ENCODE results near the gene ABRAXAS1.
"Not testable (repeated sequence)": the region's sequence is repeated elsewhere in the genome, so short reads cannot be mapped to it uniquely, and the experiment has no call there.

The ABRAXAS1 gene

DNA sequence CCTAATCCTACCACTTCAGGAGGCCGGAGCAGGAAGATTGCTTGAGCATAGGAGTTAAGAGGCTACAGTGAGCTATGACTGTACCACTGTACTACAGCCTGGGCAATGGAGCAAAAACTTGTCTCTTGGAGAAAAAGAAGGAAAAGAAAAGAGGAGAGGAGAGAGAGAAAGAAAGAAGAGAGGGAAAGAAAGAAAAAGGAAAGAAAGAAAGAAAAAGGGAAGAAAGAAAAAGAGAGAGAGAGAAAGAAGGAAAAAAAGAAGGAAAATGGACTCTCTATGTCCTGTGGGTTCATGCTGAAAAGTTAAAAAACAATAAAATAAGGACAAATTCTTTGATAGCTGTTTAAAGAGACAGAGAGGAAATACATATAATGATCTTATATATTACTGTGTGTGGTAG, 13.3 kb upstream of the ABRAXAS1 start:
- no peaks in the 10 kb centered on the region for H3K36me3 ChIP-seq (ENCODE audit: low read length)
- no peaks in the 10 kb centered on the region for H3K9me2 ChIP-seq (replicated peaks; ENCODE audit: insufficient read depth, low read length)
- no peaks in the 10 kb centered on the region for H3K27me3 ChIP-seq (ENCODE audit: low read length)
- no peaks in the 10 kb centered on the region for H3F3A ChIP-seq (ENCODE audit: insufficient read depth)
- no peaks in the 10 kb centered on the region for H4K20me1 ChIP-seq (ENCODE audit: low read depth, low read length)
- H3K4me2 ChIP-seq (ENCODE audit: low read depth, low read length, poor library complexity, severe bottlenecking): no peak overlapping the region
- TF ChIP-seq, protein P1, sequence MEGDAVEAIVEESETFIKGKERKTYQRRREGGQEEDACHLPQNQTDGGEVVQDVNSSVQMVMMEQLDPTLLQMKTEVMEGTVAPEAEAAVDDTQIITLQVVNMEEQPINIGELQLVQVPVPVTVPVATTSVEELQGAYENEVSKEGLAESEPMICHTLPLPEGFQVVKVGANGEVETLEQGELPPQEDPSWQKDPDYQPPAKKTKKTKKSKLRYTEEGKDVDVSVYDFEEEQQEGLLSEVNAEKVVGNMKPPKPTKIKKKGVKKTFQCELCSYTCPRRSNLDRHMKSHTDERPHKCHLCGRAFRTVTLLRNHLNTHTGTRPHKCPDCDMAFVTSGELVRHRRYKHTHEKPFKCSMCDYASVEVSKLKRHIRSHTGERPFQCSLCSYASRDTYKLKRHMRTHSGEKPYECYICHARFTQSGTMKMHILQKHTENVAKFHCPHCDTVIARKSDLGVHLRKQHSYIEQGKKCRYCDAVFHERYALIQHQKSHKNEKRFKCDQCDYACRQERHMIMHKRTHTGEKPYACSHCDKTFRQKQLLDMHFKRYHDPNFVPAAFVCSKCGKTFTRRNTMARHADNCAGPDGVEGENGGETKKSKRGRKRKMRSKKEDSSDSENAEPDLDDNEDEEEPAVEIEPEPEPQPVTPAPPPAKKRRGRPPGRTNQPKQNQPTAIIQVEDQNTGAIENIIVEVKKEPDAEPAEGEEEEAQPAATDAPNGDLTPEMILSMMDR (IDR thresholded peaks at IDR 0.05; ENCODE audit: insufficient read depth, low read length, poor library complexity, severe bottlenecking): no peak
- no peak for TF ChIP-seq EZH2phosphoT487 (conservative IDR thresholded peaks at IDR 0.05; ENCODE audit: low read length)
- no peaks in the 10 kb centered on the region for H3K79me2 ChIP-seq (ENCODE audit: insufficient read depth, low read length)
- no peaks in the 10 kb centered on the region for H3K9me3 ChIP-seq (ENCODE audit: insufficient read depth, low read length)
- no peak overlapping the region for H2AFZ ChIP-seq (ENCODE audit: low read depth, low read length, severe bottlenecking)
- no peak overlapping the region for H3K9ac ChIP-seq (ENCODE audit: low read length)
- H3K27ac ChIP-seq (ENCODE audit: low read depth, low read length): no peak overlapping the region
- H3K4me3 ChIP-seq (ENCODE audit: insufficient read depth, low read length, poor library complexity, severe bottlenecking): no peak overlapping the region

DNA sequence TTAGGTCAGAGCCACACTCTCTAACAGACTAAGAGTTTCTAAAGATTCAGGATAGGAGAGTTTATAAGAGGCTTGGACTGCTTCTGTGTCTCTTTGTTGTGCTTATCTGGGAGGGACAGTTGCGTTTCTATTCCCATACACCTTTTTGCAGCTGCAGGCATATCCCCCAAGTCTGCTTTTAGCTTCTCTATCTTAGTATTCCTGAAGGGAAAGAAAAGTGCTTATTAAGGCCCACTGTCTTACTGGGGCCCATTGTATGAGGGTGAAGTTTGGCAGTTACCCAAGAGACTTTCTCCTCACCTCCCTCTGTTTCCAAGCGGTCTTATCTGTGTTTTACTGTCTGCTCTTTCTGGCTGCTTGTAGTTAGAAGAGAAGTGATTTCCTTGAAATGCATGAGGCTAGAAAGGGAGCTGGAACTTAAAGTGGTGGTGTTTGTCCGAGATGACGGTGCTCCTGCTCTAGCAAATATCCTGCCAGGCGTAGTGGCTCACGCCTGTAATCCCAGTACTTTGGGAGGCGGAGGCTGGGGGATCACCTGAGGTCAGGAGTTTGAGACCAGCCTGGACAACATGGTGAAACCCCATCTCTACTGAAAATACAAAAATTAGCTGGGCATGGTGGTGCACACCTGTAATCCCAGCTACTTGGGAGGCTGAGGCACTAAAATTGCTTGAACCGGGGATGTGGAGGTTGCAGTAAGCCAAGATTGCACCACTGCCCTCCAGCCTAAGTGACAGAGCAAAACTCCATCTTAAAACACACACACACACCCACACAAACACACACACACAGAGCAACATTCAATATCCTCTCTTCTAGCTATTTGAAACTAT, 11.4 kb upstream of the ABRAXAS1 start:
- not testable (repeated sequence) for H4K20me1 ChIP-seq (ENCODE audit: low read depth, low read length); H3K4me2 ChIP-seq (ENCODE audit: low read depth, low read length, poor library complexity, severe bottlenecking); H3F3A ChIP-seq (ENCODE audit: insufficient read depth); H3K4me3 ChIP-seq (ENCODE audit: insufficient read depth, low read length, poor library complexity, severe bottlenecking); H2AFZ ChIP-seq (ENCODE audit: low read depth, low read length, severe bottlenecking); H3K9me3 ChIP-seq (ENCODE audit: insufficient read depth, low read length); H3K9ac ChIP-seq (ENCODE audit: low read length); H3K9me2 ChIP-seq (replicated peaks; ENCODE audit: insufficient read depth, low read length); H3K27ac ChIP-seq (ENCODE audit: low read depth, low read length); H3K36me3 ChIP-seq (ENCODE audit: low read length); H3K79me2 ChIP-seq (ENCODE audit: insufficient read depth, low read length); H3K27me3 ChIP-seq (ENCODE audit: low read length)

DNA sequence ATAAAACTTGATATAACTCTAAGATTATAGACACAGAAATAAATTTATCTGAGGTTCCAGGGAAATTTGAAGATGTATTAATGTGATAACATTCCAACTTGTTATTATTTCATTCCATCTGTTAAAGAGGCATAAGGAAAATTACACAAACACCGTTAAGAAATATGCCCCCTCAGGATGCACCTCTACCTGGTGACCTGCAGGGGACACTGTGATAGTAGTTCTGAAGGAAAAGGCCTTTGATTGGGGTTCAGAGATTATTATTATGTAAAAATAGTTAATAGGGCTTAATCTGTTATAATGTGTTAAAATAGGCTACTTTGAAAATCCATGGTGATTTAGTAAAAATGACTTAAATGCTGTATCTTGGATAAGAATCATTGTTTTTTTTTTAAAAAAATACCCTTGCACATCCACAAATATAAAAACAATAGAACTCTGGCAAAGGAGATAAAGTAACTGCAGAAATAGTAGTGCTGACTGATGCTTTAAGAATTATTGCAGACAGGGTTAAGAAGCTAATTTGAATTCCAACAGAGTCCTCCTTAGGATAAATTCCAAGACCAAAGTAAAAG, 6.1 kb upstream of the ABRAXAS1 start:
- no peaks in the 10 kb centered on the region for H3K9me2 ChIP-seq (replicated peaks; ENCODE audit: insufficient read depth, low read length)
- no peaks in the 10 kb centered on the region for H4K20me1 ChIP-seq (ENCODE audit: low read depth, low read length)
- no peak overlapping the region for H3K4me3 ChIP-seq (ENCODE audit: insufficient read depth, low read length, poor library complexity, severe bottlenecking)
- no peaks in the 10 kb centered on the region for H3F3A ChIP-seq (ENCODE audit: insufficient read depth)
- no peaks in the 10 kb centered on the region for H3K79me2 ChIP-seq (ENCODE audit: insufficient read depth, low read length)
- no peak overlapping the region for H3K4me2 ChIP-seq (ENCODE audit: low read depth, low read length, poor library complexity, severe bottlenecking)
- H2AFZ ChIP-seq (ENCODE audit: low read depth, low read length, severe bottlenecking): no peak overlapping the region
- no peaks in the 10 kb centered on the region for H3K27me3 ChIP-seq (ENCODE audit: low read length)
- no peak overlapping the region for H3K27ac ChIP-seq (ENCODE audit: low read depth, low read length)
- no peaks in the 10 kb centered on the region for H3K36me3 ChIP-seq (ENCODE audit: low read length)
- no peak for TF ChIP-seq EZH2phosphoT487 (conservative IDR thresholded peaks at IDR 0.05; ENCODE audit: low read length)
- TF ChIP-seq, protein P1 (IDR thresholded peaks at IDR 0.05; ENCODE audit: insufficient read depth, low read length, poor library complexity, severe bottlenecking): peak; percentile 40
- H3K9ac ChIP-seq (ENCODE audit: low read length): no peak overlapping the region
- H3K9me3 ChIP-seq (ENCODE audit: insufficient read depth, low read length): no peaks in the 10 kb centered on the region

DNA sequence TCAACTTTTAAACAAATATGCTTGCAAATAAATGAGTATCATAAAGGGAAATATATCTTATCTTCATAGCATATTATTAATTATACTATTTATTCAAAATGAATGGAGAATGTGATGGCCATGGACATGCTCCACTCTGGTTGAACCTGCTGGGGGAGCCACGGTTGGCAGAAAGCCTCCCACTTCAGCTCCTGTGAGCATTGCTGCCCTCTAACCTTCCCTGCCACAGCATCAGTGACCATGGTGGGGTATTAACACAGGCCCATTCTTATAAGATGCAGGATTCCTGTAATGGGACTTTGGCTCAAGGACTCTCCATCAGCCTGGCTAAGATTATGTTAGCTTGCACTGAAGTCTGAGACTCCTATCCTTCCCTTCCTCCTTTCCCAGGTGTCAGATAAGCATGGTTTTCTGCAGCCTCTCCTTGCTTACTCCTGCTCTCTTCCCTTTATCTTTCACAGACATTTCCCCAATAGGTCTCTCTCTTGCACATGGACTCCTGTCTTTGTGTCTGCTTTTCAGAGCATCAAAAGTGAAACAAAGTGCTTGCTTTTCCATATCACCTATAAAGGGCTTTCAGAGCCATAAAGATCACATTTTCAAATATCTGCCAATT, 4.9 kb upstream of the ABRAXAS1 start:
- no peak overlapping the region for H2AFZ ChIP-seq (ENCODE audit: low read depth, low read length, severe bottlenecking)
- H3K27me3 ChIP-seq (ENCODE audit: low read length): no peaks in the 10 kb centered on the region
- H3K4me3 ChIP-seq (ENCODE audit: insufficient read depth, low read length, poor library complexity, severe bottlenecking): no peak overlapping the region
- TF ChIP-seq EZH2phosphoT487 (conservative IDR thresholded peaks at IDR 0.05; ENCODE audit: low read length): no peak
- TF ChIP-seq, protein P1 (IDR thresholded peaks at IDR 0.05; ENCODE audit: insufficient read depth, low read length, poor library complexity, severe bottlenecking): no peak
- no peak overlapping the region for H3K9ac ChIP-seq (ENCODE audit: low read length)
- H3K4me2 ChIP-seq (ENCODE audit: low read depth, low read length, poor library complexity, severe bottlenecking): no peak overlapping the region
- H3K9me3 ChIP-seq (ENCODE audit: insufficient read depth, low read length): no peaks in the 10 kb centered on the region
- H3K27ac ChIP-seq (ENCODE audit: low read depth, low read length): no peak overlapping the region
- no peaks in the 10 kb centered on the region for H3K9me2 ChIP-seq (replicated peaks; ENCODE audit: insufficient read depth, low read length)
- no peaks in the 10 kb centered on the region for H3F3A ChIP-seq (ENCODE audit: insufficient read depth)
- H3K36me3 ChIP-seq (ENCODE audit: low read length): no peaks in the 10 kb centered on the region
- H4K20me1 ChIP-seq (ENCODE audit: low read depth, low read length): no peaks in the 10 kb centered on the region
- no peaks in the 10 kb centered on the region for H3K79me2 ChIP-seq (ENCODE audit: insufficient read depth, low read length)
